Measurements from ENCODE around the gene OR2V1.
"Not testable (repeated sequence)": the region's sequence is repeated elsewhere in the genome, so short reads cannot be mapped to it uniquely, and the experiment has no call there.

The OR2V1 gene

DNA sequence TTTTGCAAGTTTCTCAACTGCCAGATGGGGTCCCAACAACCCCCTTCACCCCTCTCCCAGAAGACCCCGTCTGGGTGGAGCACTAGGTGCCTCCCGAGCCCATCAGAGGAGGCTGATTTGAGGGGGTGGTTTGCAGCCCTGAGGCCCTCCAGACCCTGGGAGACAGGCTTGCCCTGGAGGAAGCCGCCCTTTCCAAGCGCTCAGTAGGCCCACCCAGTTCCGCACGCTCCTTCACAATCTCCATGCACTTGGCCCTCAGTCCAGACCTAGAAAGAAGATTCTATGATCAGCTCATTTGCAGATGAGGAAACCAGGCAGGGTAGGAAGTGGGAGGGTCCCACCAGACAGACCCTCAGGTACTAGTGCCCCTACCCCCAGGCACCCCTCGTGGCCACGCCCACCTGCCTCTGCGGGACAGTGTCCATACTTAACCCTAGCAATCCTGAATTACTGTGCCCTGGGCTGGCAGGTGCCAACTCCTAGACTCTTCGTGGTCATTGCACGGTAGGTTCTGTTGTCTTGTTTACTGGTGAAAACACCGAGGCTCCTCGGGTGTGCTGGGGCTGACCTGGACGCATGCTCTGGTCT lies 22.3 kb downstream of the OR2V1 start:
- Mint-ChIP-seq H3K27me3 (ENCODE audit: low read depth) (peaks cover 40% of the 10 kb centered on the region), H3K4me3 (no peak overlapping the region), H3K4me1 (ENCODE audit: low read depth) (peaks cover 3% of the 10 kb centered on the region), H3K9me3 (no peaks in the 10 kb centered on the region), H3K36me3 (ENCODE audit: low read depth) (peaks cover 3% of the 10 kb centered on the region), H3K27ac (no peak overlapping the region)

DNA sequence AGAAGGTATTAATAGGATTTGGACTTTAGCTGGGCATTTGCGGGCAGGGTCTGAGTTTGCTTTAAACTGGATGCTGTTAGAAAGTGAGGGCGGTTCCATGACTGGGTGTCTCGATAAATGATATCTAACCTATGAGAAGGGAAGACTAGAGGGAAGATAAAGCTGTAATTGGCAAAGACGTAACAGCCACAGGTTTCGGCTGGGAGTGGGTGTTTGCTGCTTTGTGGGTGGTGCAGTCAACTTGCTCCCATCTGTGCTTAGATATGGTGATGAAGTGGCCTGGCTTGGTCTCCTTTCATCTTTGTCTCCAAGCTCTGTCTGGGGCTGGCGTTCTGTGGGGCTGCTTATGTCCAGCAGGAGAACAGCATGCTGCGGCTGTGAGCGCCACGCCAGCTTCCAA lies 23.3 kb downstream of the OR2V1 start:
- peaks cover 3% of the 10 kb centered on the region for H3K36me3 Mint-ChIP-seq (ENCODE audit: low read depth)

DNA sequence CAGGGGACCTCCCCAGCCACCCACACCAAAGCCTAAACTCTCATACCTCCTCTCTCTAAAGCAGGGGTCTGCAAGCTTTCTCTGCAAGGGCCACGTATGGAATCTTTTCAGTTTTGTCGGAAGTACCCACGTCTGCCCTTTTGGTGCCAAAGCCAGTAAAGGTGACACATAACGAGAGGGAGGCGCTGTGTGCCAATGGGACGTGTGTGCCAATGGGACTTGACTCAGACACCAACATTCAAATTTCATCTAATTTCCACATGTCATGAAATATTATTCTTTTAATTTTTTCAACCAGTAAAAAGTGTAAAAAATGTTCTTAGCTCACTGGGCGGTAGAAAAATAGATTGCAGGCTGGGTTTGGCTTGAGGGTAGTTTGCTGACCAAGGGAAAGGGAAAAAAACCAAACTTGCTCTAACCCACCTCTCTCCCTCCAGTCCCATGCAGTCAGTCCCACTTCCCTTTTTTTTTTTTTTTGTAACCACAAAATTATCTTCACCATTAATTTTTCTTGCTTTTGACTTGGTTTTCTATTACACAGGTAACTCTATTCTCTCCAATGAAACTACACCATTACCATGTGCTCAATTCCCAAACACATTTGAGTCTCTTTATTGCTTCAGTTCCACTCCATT lies 25.5 kb downstream of the OR2V1 start:
- H3K27ac Mint-ChIP-seq, result no peak overlapping the region
- H3K4me1 Mint-ChIP-seq (ENCODE audit: low read depth), result peaks cover 3% of the 10 kb centered on the region
- no peaks in the 10 kb centered on the region for H3K9me3 Mint-ChIP-seq
- peaks cover 32% of the 10 kb centered on the region for H3K27me3 Mint-ChIP-seq (ENCODE audit: low read depth)
- H3K36me3 Mint-ChIP-seq (ENCODE audit: low read depth), result peaks cover 3% of the 10 kb centered on the region
- H3K4me3 Mint-ChIP-seq, result no peak overlapping the region

More for the DNA sequence above, 23.3 kb downstream of the OR2V1 start:
- H3K27me3 Mint-ChIP-seq (ENCODE audit: low read depth), result peaks cover 40% of the 10 kb centered on the region
- peaks cover 3% of the 10 kb centered on the region for H3K4me1 Mint-ChIP-seq (ENCODE audit: low read depth)
- no peak overlapping the region for H3K4me3 Mint-ChIP-seq
- H3K27ac Mint-ChIP-seq, result no peak overlapping the region
- no peaks in the 10 kb centered on the region for H3K9me3 Mint-ChIP-seq

DNA sequence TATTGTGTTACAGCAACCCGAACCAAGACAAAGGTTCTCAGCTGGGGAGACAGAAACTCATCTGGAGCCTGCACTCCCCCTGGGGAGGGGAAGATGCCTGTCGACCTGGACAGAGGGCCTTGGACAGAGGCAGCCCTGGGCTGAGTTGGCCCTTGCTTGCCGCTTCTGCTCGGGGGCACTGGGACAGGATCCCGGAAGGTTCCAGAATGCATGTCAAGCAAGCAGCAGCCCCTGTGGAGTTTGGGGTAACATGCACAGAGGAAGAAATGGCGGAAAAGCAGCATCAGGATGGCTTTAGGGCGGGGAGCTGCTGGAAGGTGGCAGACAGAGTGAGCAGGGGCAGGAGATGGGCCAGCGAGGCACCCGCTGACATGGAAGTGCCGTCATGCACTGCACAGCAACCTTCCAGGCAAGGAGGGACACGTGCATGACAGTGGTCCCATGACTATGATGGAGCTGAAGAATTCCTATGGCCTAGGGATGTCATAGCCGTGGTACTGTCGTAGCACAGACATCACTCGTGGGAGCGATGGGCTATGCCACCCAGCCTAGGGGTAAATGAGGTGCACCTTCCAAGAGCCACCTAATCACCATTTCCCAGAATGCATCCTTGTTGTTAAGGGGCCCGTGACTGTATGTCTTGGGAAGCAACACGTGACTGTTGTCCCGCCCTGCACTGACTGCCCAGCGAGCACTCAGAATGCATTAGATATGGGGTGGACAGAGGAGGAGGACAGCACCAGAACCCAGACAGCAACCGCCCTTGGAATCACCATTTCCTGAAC lies 26.2 kb downstream of the OR2V1 start:
- not testable (repeated sequence) for H3K36me3 Mint-ChIP-seq (ENCODE audit: low read depth); H3K9me3 Mint-ChIP-seq; H3K27ac Mint-ChIP-seq; H3K4me3 Mint-ChIP-seq; H3K4me1 Mint-ChIP-seq (ENCODE audit: low read depth)
- peaks cover 36% of the 10 kb centered on the region for H3K27me3 Mint-ChIP-seq (ENCODE audit: low read depth)

DNA sequence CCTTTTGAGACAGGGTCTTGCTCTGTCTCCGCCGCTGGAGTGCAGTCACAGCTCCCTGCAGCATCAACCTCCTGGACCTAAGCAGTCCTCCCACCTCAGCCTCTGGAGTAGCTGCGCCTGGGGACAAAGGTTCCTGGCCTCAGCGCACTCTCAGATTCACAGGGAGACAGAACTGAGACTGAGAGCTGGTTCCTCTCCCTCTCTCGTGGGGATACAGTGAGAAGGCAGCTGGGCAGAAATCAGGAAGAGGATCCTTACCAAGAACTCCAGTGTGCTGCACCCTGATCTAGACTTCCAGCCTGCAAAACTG lies 26.8 kb downstream of the OR2V1 start:
- not testable (repeated sequence) for H3K36me3 Mint-ChIP-seq (ENCODE audit: low read depth); H3K4me1 Mint-ChIP-seq (ENCODE audit: low read depth); H3K9me3 Mint-ChIP-seq
- peak overlapping the region; percentile 76 for H3K4me3 Mint-ChIP-seq
- H3K27me3 Mint-ChIP-seq (ENCODE audit: low read depth), result peaks cover 41% of the 10 kb centered on the region
- H3K27ac Mint-ChIP-seq, result peak overlapping the region; percentile 55

DNA sequence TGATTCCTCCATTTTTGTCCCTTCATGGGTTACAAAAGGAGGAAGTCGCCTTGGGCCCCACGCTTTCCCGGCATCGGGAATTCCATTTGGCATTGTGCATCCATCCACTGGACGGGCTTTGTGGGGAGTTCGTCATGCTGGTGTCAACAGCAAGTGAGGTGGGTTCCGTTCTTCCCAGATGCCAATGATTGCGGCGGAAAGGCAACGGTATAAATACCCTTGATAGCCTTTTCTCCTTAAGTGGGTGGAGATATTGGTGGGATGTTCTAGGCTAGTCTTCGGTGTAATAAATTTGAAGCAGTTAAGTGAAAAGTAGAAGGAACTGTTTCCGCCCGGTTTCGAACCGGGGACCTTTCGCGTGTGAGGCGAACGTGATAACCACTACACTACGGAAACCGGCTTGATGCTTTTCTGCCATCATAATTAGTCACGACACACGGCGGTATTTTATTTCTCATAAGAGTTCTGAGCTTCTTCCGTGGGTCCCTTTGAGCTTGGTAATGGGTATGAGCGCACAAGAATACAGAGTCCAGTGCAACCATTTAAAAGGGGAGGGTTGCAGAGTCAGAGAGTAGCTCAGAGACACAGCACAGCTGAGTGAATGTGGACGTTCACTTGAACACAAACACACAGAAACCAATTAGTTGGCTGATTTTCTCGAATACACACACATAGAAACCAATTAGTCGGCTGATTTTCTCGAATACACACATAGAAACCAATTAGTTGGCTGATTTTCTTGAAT lies 28.9 kb downstream of the OR2V1 start:
- H3K27ac Mint-ChIP-seq; H3K4me3 Mint-ChIP-seq; H3K4me1 Mint-ChIP-seq (ENCODE audit: low read depth); H3K36me3 Mint-ChIP-seq (ENCODE audit: low read depth); H3K9me3 Mint-ChIP-seq: not testable (repeated sequence)
- peaks cover 43% of the 10 kb centered on the region for H3K27me3 Mint-ChIP-seq (ENCODE audit: low read depth)

DNA sequence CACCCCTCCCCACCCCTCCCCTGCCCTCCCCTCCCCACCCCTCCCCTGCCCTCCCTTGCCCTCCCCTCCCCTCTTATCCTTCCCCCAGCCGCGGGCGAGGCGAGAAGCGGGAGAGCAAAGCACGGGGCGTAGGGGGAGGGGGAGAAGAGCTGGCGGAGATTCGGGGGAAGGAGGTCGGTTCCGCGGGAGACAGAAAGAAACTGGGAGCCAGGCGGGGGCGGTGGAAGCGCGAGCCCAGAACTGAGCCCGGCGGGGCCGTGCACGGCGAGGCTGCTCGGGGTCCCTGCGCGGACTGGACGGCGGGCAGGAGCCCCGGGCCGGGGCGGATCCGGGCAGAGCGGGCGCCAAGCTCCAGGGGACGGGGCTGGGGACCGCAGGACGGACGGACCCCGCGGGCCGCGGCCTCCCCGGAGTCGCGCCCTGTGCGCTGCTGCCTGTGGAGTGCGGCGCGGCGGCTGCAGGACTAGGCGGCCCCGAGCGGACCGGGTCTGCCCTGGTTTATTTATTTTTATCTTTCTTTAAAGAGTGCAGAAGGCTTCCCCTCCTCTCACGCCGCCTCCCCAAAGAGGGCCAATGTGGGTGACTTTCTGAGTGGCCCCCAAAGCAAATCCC lies 29.8 kb downstream of the OR2V1 start:
- H3K4me1 Mint-ChIP-seq (ENCODE audit: low read depth); H3K4me3 Mint-ChIP-seq; H3K36me3 Mint-ChIP-seq (ENCODE audit: low read depth); H3K27ac Mint-ChIP-seq; H3K9me3 Mint-ChIP-seq: not testable (repeated sequence)
- peaks cover 37% of the 10 kb centered on the region for H3K27me3 Mint-ChIP-seq (ENCODE audit: low read depth)

DNA sequence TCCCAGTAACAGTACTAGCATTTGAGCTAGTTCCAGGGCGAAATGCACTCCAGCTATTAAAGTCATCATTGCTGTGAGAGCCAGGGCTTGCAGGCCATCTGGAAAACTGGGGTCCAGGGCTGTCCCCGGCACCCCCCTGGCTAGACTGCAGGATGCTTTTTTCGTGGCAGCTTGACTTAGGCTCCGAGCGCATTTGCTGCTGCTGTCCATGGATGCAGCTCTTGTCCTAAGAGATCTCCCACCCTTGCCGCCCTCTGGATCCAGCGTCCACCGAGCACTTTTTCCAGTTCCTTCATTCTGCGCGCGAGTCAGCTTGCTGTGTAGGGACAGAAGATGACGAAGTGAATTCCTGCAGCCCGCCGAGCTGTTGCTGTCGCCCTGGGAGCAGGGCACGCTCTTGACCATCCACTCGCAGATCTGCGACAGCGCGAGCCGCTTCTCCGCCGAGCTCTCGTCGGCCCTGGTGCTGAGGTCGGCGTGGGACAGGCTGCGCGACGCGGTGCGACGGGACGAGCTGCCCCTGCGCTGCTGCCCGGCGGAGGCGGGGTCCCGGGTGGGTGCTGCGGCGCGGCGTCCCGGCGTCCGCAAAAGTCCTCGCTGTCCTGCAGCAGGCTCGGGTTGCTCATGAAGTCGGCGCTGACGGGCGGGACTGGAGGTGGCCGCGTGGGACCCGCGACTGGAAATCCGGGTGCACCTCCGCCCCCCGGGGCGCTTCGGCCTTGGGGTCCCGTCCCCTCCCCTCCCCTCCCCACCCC lies 30.7 kb downstream of the OR2V1 start:
- peaks cover 29% of the 10 kb centered on the region for H3K27me3 Mint-ChIP-seq (ENCODE audit: low read depth)
- peaks cover 3% of the 10 kb centered on the region for H3K36me3 Mint-ChIP-seq (ENCODE audit: low read depth)
- H3K9me3 Mint-ChIP-seq, result no peaks in the 10 kb centered on the region
- H3K4me3 Mint-ChIP-seq, result no peak overlapping the region
- peaks cover 3% of the 10 kb centered on the region for H3K4me1 Mint-ChIP-seq (ENCODE audit: low read depth)
- H3K27ac Mint-ChIP-seq, result peak overlapping the region; percentile 59

DNA sequence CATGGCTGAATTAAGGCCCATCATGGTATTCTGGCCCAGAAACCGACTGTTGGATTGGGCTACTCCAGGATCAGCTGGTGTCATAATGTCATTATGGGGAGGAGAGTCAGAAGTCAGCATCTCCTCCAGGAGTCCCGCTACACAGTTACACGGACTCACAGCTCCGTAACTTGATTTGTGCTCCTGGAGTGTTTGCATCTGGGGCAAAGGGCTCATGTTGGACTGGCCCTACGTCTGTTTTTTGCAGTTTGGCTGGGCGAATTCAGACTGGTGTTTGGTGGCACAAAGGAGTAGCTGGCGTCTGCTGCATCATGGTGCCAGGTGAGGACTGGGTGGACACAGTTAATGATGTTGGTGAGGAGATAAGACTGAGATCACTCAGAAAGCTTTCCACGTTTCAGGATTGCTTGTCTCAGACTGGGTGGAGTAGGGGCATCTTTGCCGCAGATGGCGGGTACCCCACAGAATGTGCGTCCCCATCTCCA lies 31.3 kb downstream of the OR2V1 start:
- Mint-ChIP-seq H3K27me3 (ENCODE audit: low read depth) (peaks cover 26% of the 10 kb centered on the region), H3K4me3 (no peak overlapping the region), H3K9me3 (no peaks in the 10 kb centered on the region), H3K4me1 (ENCODE audit: low read depth) (peaks cover 3% of the 10 kb centered on the region), H3K36me3 (ENCODE audit: low read depth) (peaks cover 3% of the 10 kb centered on the region), H3K27ac (peak overlapping the region; percentile 57)

DNA sequence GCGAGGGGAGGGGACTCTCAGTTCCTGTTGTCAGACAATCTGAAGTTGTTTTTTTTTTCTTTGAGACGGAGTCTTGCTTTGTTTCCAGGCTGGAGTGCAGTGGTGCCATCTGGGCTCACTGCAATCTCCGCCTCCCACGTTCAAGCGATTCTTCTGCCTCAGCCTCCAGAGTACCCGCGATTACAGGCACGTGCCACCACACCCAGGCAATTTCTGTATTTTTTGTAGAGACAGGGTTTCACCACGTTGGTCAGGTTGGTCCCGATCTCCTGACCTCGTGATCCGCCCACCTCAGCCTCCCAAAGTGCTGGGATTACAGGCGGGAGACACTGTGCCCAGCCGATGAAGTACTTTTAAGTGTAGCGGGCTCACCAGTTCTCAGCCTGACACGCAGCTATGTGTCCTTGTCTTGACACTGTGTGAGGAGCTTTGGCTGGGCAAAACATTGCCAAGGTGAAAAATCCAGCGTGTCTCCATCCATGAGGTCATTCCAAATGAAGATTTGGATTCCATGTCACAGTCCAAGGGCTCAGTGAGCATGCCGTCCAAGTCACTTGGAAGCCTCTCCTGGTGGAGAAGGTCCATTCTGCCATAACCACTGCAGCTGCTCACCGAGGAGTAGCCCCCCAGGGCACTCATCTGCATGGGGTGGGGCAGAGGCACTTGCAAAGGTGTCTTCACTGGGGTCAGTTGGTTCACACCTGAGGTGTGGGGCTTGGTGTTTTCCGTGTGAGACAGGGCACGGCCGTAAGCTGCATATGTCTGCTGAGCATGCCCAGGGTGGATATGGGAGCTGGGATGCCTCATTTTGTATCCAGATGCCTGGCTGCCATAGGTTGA lies 32.0 kb downstream of the OR2V1 start:
- H3K27me3 Mint-ChIP-seq (ENCODE audit: low read depth), result peaks cover 19% of the 10 kb centered on the region
- H3K4me3 Mint-ChIP-seq, result no peak overlapping the region
- peaks cover under 1% of the 10 kb centered on the region for H3K36me3 Mint-ChIP-seq (ENCODE audit: low read depth)
- peak overlapping the region; percentile 31 for H3K27ac Mint-ChIP-seq
- no peaks in the 10 kb centered on the region for H3K4me1 Mint-ChIP-seq (ENCODE audit: low read depth)
- no peaks in the 10 kb centered on the region for H3K9me3 Mint-ChIP-seq

DNA sequence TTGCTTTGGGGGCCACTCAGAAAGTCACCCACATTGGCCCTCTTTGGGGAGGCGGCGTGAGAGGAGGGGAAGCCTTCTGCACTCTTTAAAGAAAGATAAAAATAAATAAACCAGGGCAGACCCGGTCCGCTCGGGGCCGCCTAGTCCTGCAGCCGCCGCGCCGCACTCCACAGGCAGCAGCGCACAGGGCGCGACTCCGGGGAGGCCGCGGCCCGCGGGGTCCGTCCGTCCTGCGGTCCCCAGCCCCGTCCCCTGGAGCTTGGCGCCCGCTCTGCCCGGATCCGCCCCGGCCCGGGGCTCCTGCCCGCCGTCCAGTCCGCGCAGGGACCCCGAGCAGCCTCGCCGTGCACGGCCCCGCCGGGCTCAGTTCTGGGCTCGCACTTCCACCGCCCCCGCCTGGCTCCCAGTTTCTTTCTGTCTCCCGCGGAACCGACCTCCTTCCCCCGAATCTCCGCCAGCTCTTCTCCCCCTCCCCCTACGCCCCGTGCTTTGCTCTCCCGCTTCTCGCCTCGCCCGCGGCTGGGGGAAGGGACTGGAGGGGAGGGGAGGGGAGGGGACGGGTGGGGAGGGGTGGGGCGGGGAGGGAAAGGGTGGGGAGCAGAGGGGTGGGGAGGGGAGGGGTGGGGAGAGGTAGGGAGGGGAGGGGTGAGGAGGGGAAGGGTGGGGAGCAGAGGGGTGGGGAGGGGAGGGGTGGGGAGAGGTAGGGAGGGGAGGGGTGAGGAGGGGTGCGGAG lies 33.0 kb downstream of the OR2V1 start:
- not testable (repeated sequence) for H3K27ac Mint-ChIP-seq; H3K36me3 Mint-ChIP-seq (ENCODE audit: low read depth); H3K4me3 Mint-ChIP-seq; H3K9me3 Mint-ChIP-seq; H3K4me1 Mint-ChIP-seq (ENCODE audit: low read depth)
- H3K27me3 Mint-ChIP-seq (ENCODE audit: low read depth), result peaks cover 18% of the 10 kb centered on the region

DNA sequence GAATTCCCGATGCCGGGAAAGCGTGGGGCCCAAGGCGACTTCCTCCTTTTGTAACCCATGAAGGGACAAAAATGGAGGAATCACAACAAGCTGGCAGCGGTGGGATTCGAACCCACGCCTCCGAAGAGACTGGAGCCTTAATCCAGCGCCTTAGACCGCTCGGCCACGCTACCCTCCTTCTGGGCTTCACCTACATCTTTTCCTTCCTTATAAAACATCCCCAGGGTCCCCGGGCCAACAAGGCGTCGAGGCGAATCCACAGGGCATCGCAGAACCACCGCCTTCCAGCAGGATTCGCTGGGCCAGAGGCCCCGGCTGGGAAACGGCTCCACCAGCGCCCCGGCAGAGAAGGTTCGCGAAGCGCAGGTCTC lies 33.6 kb downstream of the OR2V1 start:
- H3K36me3 Mint-ChIP-seq (ENCODE audit: low read depth); H3K27ac Mint-ChIP-seq; H3K4me1 Mint-ChIP-seq (ENCODE audit: low read depth); H3K9me3 Mint-ChIP-seq; H3K4me3 Mint-ChIP-seq: not testable (repeated sequence)
- H3K27me3 Mint-ChIP-seq (ENCODE audit: low read depth), result peaks cover 18% of the 10 kb centered on the region
